Measurements from ENCODE around the gene SNX8. TPM values are rescaled to one million over a fixed set of nuclear protein-coding genes. Genes with fewer than 3 reads are reported as not detected.
"Not testable (repeated sequence)": the region's sequence is repeated elsewhere in the genome, so short reads cannot be mapped to it uniquely, and the experiment has no call there.

Gene SNX8
- total and polyA plus RNA-seq, 2 donors (not counting 3 experiments of a cell fraction or from before 2014, with no cell fraction given): 24.5 to 50.3 TPM

GRCh38 chr7:2306688-2307087 is 7.6 kb downstream of the SNX8 start:
- intact Hi-C loops (cut with micrococcal nuclease) (no loop called here), dilution Hi-C loops (cut with MboI; ENCODE audit: extremely low pct_ligation_motif_present, low sequenced_read_pairs) (no loop called here)
- Histone ChIP-seq H3K9me3 (replicated peaks; ENCODE audit: control insufficient read depth, insufficient read depth, low read length) (no peaks in the 10 kb centered on the region), H3K9me1 (replicated peaks; ENCODE audit: control insufficient read depth, extremely low read depth, insufficient read depth, low read length) (no peaks in the 10 kb centered on the region), H3K27ac (ENCODE audit: insufficient read depth, low read depth, low read length) (no peak overlapping the region), H3K4me3 (replicated peaks in 1 of 3; ENCODE audit: insufficient read depth in 1 of 3, low read depth in 1 of 3, low read length in 3 of 3) (no peak overlapping the region), H3K36me3 (ENCODE audit: control insufficient read depth in 2 of 2, extremely low read depth in 1 of 2, insufficient read depth in 2 of 2, low read length in 2 of 2) (no peaks in the 10 kb centered on the region), H3K27me3 (ENCODE audit: control insufficient read depth in 2 of 2, insufficient read depth in 2 of 2, low read length in 2 of 2) (no peaks in the 10 kb centered on the region), H3K79me2 (ENCODE audit: control insufficient read depth, insufficient read depth, low read length) (no peaks in the 10 kb centered on the region), H4K20me1 (replicated peaks; ENCODE audit: control insufficient read depth, extremely low read depth, insufficient read depth, low read length) (no peaks in the 10 kb centered on the region), H2AFZ (ENCODE audit: low read depth, low read length) (no peak overlapping the region), H3K9ac (replicated peaks; ENCODE audit: extremely low read depth, insufficient read depth, low read length) (no peak overlapping the region), H3K4me1 (ENCODE audit: control insufficient read depth, extremely low read depth, insufficient read depth, low read length) (peaks cover 6% of the 10 kb centered on the region), H3K4me2 (ENCODE audit: insufficient read depth, low read length) (no peak overlapping the region)
- CTCF ChIA-PET: no interaction called here
- no peak for DNase-seq (ENCODE audit: low read depth, low spot score)
- FAIRE-seq: no peak
- POLR2A ChIA-PET: no interaction called here
- TF ChIP-seq JUN (IDR thresholded peaks at IDR 0.05; ENCODE audit: borderline replicate concordance, insufficient read depth, insufficient read length, low read depth) (no peak), MYC (IDR thresholded peaks at IDR 0.05; ENCODE audit: low read depth, low read length) (no peak), CTCF (IDR thresholded peaks at IDR 0.05; ENCODE audit: extremely low read depth in 1 of 2, insufficient read depth in 1 of 2, low read depth in 1 of 2, low read length in 2 of 2) (no peak), POLR2AphosphoS5 (IDR thresholded peaks at IDR 0.05; ENCODE audit: insufficient read depth, low read depth, low read length) (no peak), FOS (IDR thresholded peaks at IDR 0.05; ENCODE audit: borderline replicate concordance, insufficient read depth, low read length) (no peak), EZH2 (IDR thresholded peaks at IDR 0.05; ENCODE audit: borderline replicate concordance, low read depth, low read length, severe bottlenecking) (no peak), MAX (IDR thresholded peaks at IDR 0.05; ENCODE audit: insufficient read depth, insufficient read length) (no peak), POLR2A (IDR thresholded peaks at IDR 0.05; ENCODE audit: low read depth, low read length) (no peak), GATA2 (IDR thresholded peaks at IDR 0.05; ENCODE audit: insufficient read depth, insufficient read length, low read depth, low read length) (no peak)
- BruUV-seq (replicated peaks): no TSS peak

- H3K4me3 ChIP-seq (replicated peaks in 1 of 3; ENCODE audit: insufficient read depth in 1 of 3, low read depth in 1 of 3, low read length in 3 of 3); H3K36me3 ChIP-seq (ENCODE audit: control insufficient read depth in 2 of 2, extremely low read depth in 1 of 2, insufficient read depth in 2 of 2, low read length in 2 of 2); H2AFZ ChIP-seq (ENCODE audit: low read depth, low read length); H3K9ac ChIP-seq (replicated peaks; ENCODE audit: extremely low read depth, insufficient read depth, low read length); H4K20me1 ChIP-seq (replicated peaks; ENCODE audit: control insufficient read depth, extremely low read depth, insufficient read depth, low read length); H3K9me3 ChIP-seq (replicated peaks; ENCODE audit: control insufficient read depth, insufficient read depth, low read length); H3K27me3 ChIP-seq (ENCODE audit: control insufficient read depth in 2 of 2, insufficient read depth in 2 of 2, low read length in 2 of 2); FAIRE-seq; H3K27ac ChIP-seq (ENCODE audit: insufficient read depth, low read depth, low read length); H3K4me1 ChIP-seq (ENCODE audit: control insufficient read depth, extremely low read depth, insufficient read depth, low read length); intact Hi-C loops (cut with micrococcal nuclease); DNase-seq (ENCODE audit: low read depth, low spot score); H3K9me1 ChIP-seq (replicated peaks; ENCODE audit: control insufficient read depth, extremely low read depth, insufficient read depth, low read length); H3K79me2 ChIP-seq (ENCODE audit: control insufficient read depth, insufficient read depth, low read length); BruUV-seq (replicated peaks); dilution Hi-C loops (cut with MboI; ENCODE audit: extremely low pct_ligation_motif_present, low sequenced_read_pairs); H3K4me2 ChIP-seq (ENCODE audit: insufficient read depth, low read length): not testable (repeated sequence)
- POLR2A ChIA-PET: interaction anchor here (0.7 to 1.0 kb wide), 2 partner anchors 16 to 34 kb away, joined by 3 read pairs; no protein-coding TSS in a partner anchor
- CTCF ChIA-PET: interaction anchor here (0.6 to 0.9 kb wide), 3 partner anchors 13 to 57 kb away, joined by 3 to 4 read pairs (median 3); no protein-coding TSS in a partner anchor
Measured at GRCh38 chr7:2305258-2305657, 9.0 kb downstream of the SNX8 start.

GRCh38 chr7:2303520-2303919 is 10.7 kb downstream of the SNX8 start:
- H3K9ac ChIP-seq (replicated peaks; ENCODE audit: extremely low read depth, insufficient read depth, low read length); H3K27ac ChIP-seq (ENCODE audit: insufficient read depth, low read depth, low read length); H3K4me2 ChIP-seq (ENCODE audit: insufficient read depth, low read length); H2AFZ ChIP-seq (ENCODE audit: low read depth, low read length); CTCF ChIA-PET; H4K20me1 ChIP-seq (replicated peaks; ENCODE audit: control insufficient read depth, extremely low read depth, insufficient read depth, low read length); H3K79me2 ChIP-seq (ENCODE audit: control insufficient read depth, insufficient read depth, low read length); H3K9me3 ChIP-seq (replicated peaks; ENCODE audit: control insufficient read depth, insufficient read depth, low read length); H3K4me3 ChIP-seq (replicated peaks in 1 of 3; ENCODE audit: insufficient read depth in 1 of 3, low read depth in 1 of 3, low read length in 3 of 3); BruUV-seq (replicated peaks); H3K27me3 ChIP-seq (ENCODE audit: control insufficient read depth in 2 of 2, insufficient read depth in 2 of 2, low read length in 2 of 2); H3K36me3 ChIP-seq (ENCODE audit: control insufficient read depth in 2 of 2, extremely low read depth in 1 of 2, insufficient read depth in 2 of 2, low read length in 2 of 2); DNase-seq (ENCODE audit: low read depth, low spot score); H3K9me1 ChIP-seq (replicated peaks; ENCODE audit: control insufficient read depth, extremely low read depth, insufficient read depth, low read length); dilution Hi-C loops (cut with MboI; ENCODE audit: extremely low pct_ligation_motif_present, low sequenced_read_pairs); POLR2A ChIA-PET; FAIRE-seq; intact Hi-C loops (cut with micrococcal nuclease): not testable (repeated sequence)
- peaks cover 19% of the 10 kb centered on the region for H3K4me1 ChIP-seq (ENCODE audit: control insufficient read depth, extremely low read depth, insufficient read depth, low read length)

Measured in endothelial cell of umbilical vein (primary cell).